Lung (tissue), 12 donors: ENCODE results near the gene KRT16. TPM values are rescaled to one million over a fixed set of nuclear protein-coding genes. Genes with fewer than 3 reads are reported as not detected.

ENCODE experiments used
- ATAC-seq: fragments of 200-7000 bp; cut with Tn5 transposase; one replicate; pipeline ENCODE4 v1.9.1; 2020; ENCODE audit warnings: moderate number of reproducible peaks; ENCODE audit not compliant: insufficient read depth, low FRiP score
- DNase-seq, 3 donors: peaks; one replicate each; pipeline ENCODE4 v3.0.0-alpha.2; 2013 to 2017
- H3K27ac ChIP-seq, 2 donors: one replicate each; pipeline ENCODE4 v1.5.1; 2013; ENCODE audit warnings: mild to moderate bottlenecking in 2 of 2, moderate library complexity in 2 of 2, control low read depth in 1 of 2, inconsistent platforms in 1 of 2, low read depth in 1 of 2, low read length in 1 of 2
- H3K27me3 ChIP-seq, 3 donors: one replicate each; pipeline ENCODE4 v1.5.1; 2013; ENCODE audit warnings: low read length in 2 of 3; ENCODE audit not compliant: control insufficient read depth in 3 of 3, insufficient read depth in 3 of 3
- H3K36me3 ChIP-seq, 4 donors: one replicate each; pipeline ENCODE4 v1.5.1; 2013; ENCODE audit warnings: low read length in 4 of 4, mild to moderate bottlenecking in 1 of 4, moderate library complexity in 1 of 4; ENCODE audit not compliant: control insufficient read depth in 4 of 4, insufficient read depth in 4 of 4
- H3K4me1 ChIP-seq, 5 donors: one replicate each; pipeline ENCODE4 v1.5.1; 2013; ENCODE audit warnings: low read length in 5 of 5, mild to moderate bottlenecking in 2 of 5, moderate library complexity in 1 of 5; ENCODE audit not compliant: control insufficient read depth in 5 of 5, insufficient read depth in 5 of 5
- H3K4me3 ChIP-seq: one replicate; pipeline ENCODE4 v1.5.1; 2013; ENCODE audit warnings: mild to moderate bottlenecking, control low read depth, moderate library complexity
- H3K9ac ChIP-seq, 2 donors: one replicate each; pipeline ENCODE4 v1.5.1; 2013; ENCODE audit warnings: low read length in 2 of 2, control low read depth in 1 of 2; ENCODE audit not compliant: insufficient read depth in 1 of 2
- H3K9me3 ChIP-seq, 4 donors: one replicate each; pipeline ENCODE4 v1.5.1; 2013; ENCODE audit warnings: low read length in 3 of 4, mild to moderate bottlenecking in 1 of 4, moderate library complexity in 1 of 4; ENCODE audit not compliant: control insufficient read depth in 4 of 4, insufficient read depth in 3 of 4
- WGBS, 2 donors: extraction: QIAGEN DNeasy Blood & Tissue Kit; methylation state at CpG; one replicate each; pipeline ENCODE4 v1.1.7; 2013; 5-methylcytosine and 5-hydroxymethylcytosine counted together
- polyA plus RNA-seq, 2 donors: library from polyadenylated mRNA; stranded (reverse); fragments of 200-250 nt; gene quantifications; one replicate each; pipeline ENCODE4 v1.2.1, GENCODE V29; 2013
- total RNA-seq, 2 donors: library from RNA; depleted of rRNA in 1 of 2; stranded (reverse); fragments of >200 nt in 1 of 2; gene quantifications; one replicate each; pipeline ENCODE4 v1.2.1, GENCODE V29; 2014 to 2021
- TF ChIP-seq, protein P1 (sequence below): IDR thresholded peaks from 2 replicates; pipeline ENCODE4 v1.5.1; 2012; ENCODE audit warnings: mild to moderate bottlenecking; ENCODE audit errors: control extremely low read depth, extremely low read depth
- donor health status: control.
- donor health status: control.
- donor health status: Bipolar disorder and iron deficiency.
- donor health status: healthy.
- donor health status: DM: yes; HTN: yes; CAD: no.

Gene KRT16
- total and polyA plus RNA-seq, 4 donors = 0.10 to 0.28 (median 0.18) TPM; not detected in 1

GRCh38 chr17:41657936-41658335 lies 45.4 kb upstream of the KRT16 start:
- Histone ChIP-seq H3K9ac (no peak overlapping the region), H3K9me3 (no peaks in the 10 kb centered on the region), H3K4me3 (no peak overlapping the region), H3K36me3 (no peaks in the 10 kb centered on the region), H3K27me3 (no peaks in the 10 kb centered on the region), H3K4me1 (peaks cover 0 to 24% (median 5%) of the 10 kb centered on the region in 5 donors), H3K27ac (no peak overlapping the region)
- DNase-seq (no peak), ATAC-seq (no peak)
- TF ChIP-seq, protein P1, sequence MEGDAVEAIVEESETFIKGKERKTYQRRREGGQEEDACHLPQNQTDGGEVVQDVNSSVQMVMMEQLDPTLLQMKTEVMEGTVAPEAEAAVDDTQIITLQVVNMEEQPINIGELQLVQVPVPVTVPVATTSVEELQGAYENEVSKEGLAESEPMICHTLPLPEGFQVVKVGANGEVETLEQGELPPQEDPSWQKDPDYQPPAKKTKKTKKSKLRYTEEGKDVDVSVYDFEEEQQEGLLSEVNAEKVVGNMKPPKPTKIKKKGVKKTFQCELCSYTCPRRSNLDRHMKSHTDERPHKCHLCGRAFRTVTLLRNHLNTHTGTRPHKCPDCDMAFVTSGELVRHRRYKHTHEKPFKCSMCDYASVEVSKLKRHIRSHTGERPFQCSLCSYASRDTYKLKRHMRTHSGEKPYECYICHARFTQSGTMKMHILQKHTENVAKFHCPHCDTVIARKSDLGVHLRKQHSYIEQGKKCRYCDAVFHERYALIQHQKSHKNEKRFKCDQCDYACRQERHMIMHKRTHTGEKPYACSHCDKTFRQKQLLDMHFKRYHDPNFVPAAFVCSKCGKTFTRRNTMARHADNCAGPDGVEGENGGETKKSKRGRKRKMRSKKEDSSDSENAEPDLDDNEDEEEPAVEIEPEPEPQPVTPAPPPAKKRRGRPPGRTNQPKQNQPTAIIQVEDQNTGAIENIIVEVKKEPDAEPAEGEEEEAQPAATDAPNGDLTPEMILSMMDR = no peak
- 85 to 86% methylated on average over 12 of the region's 12 CpGs for WGBS, 2 donors

DNA sequence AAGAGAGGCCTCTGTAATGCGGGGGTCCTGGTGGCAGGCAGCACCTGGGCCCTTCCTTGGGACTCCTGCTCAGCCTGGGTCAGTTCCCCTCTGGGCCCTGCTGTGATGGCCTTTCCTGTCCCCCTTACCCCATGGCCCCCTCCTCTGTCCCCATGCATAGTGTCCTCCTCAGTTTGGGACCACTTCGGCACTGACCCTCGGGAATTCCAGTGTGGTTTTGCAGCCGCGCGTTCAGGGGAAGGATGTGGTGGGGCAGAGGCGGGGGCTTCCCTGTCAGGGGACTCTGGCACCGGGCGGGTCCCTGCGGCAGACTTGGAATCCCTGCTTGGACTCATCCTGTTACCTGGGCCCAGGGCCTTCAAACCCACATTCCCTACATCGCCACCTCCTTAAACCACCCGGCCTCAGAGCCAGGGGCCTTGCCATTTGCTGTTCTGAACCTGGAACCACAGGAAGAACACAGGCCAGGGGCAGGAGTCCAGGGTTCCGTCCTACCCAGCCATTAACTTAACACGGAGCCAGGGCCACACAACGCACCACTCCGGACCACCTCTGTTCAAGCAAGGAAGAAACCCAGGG lies 44.7 kb upstream of the KRT16 start:
- H3K27me3 ChIP-seq = no peaks in the 10 kb centered on the region
- ATAC-seq (no peak), DNase-seq (no peak)
- H3K9ac ChIP-seq = no peak overlapping the region
- no peak overlapping the region for H3K4me3 ChIP-seq
- H3K27ac ChIP-seq = peak overlapping the region in 1 of 2 donors; percentile 92
- no peaks in the 10 kb centered on the region for H3K36me3 ChIP-seq
- 51 to 74% methylated on average over 16 of the region's 16 CpGs for WGBS, 2 donors
- TF ChIP-seq, protein P1 = no peak
- H3K4me1 ChIP-seq = peaks cover 0 to 24% (median 5%) of the 10 kb centered on the region in 5 donors
- no peaks in the 10 kb centered on the region for H3K9me3 ChIP-seq

DNA sequence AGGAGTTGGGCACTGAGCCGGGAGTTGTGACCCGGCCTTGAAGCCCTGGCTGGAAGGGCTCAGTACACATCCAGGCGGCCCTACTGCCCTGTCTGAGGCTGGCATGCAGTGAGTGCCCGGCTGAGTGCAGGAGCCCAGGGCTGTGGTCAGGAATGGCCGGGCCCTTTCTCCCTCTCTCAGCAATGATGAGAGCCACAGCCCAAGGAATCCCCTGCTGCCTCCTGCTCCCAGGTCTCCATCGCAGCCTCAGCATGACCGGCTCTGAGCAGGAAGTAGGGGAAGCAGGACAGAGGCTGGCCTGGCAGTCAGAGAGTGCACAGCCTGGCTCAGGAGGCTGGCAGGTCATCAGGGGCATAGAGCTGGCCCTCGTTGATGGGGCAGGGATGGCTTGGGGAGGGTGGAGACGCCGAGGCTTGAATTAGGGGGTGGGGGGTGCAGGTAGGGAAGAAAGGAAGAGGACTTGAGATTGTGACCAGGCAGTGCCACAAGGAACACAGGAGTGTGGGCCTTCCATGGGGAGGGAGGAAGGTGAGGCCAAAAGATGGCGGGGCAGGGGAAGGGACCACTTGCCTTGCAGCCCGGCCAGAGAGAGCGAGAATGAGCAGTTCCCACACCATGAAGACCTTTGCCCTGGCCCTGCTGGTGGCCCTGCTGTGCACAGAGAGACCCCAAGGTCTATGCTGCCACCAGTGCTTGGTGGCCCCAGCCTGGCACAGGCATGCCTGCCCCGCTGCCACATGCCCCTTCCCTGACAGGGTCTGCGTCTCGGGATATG lies 43.9 kb upstream of the KRT16 start:
- H3K9me3 ChIP-seq = peaks cover 0 to 4% (median 0%) of the 10 kb centered on the region in 4 donors
- no peak for DNase-seq
- peaks cover 0 to 30% (median 9%) of the 10 kb centered on the region in 5 donors for H3K4me1 ChIP-seq
- no peaks in the 10 kb centered on the region for H3K36me3 ChIP-seq
- peak overlapping the region in 1 of 2 donors; percentile 92 for H3K27ac ChIP-seq
- 77 to 86% methylated on average over 16 of the region's 16 CpGs for WGBS, 2 donors
- ATAC-seq = no peak
- H3K9ac ChIP-seq = no peak overlapping the region
- no peak overlapping the region for H3K4me3 ChIP-seq
- H3K27me3 ChIP-seq = no peaks in the 10 kb centered on the region
- TF ChIP-seq, protein P1 = no peak
